Thymus (tissue), 11 donors: ENCODE results near the gene RCBTB2. TPM values are rescaled to one million over a fixed set of nuclear protein-coding genes. Genes with fewer than 3 reads are reported as not detected.

ENCODE experiments used
- DNase-seq, 9 donors: peaks; one replicate each; pipeline ENCODE4 v3.0.0-alpha.2; 2013; ENCODE audit warnings: low spot score in 9 of 9, low read depth in 6 of 9, missing footprints in 1 of 9
- H3K27ac ChIP-seq, 2 donors: one replicate each; pipeline ENCODE4 v1.5.1; 2013; ENCODE audit warnings: control low read depth in 1 of 2, low read depth in 1 of 2, low read length in 1 of 2, mild to moderate bottlenecking in 1 of 2, moderate library complexity in 1 of 2
- H3K27me3 ChIP-seq, 2 donors: one replicate each; pipeline ENCODE4 v1.5.1; 2013; ENCODE audit warnings: low read length in 1 of 2; ENCODE audit not compliant: control insufficient read depth in 2 of 2, insufficient read depth in 1 of 2
- H3K36me3 ChIP-seq, 2 donors: one replicate each; pipeline ENCODE4 v1.5.1; 2013; ENCODE audit warnings: low read length in 1 of 2, mild to moderate bottlenecking in 1 of 2, moderate library complexity in 1 of 2; ENCODE audit not compliant: control insufficient read depth in 2 of 2, insufficient read depth in 2 of 2
- H3K4me1 ChIP-seq, 2 donors: one replicate each; pipeline ENCODE4 v1.5.1; 2013; ENCODE audit warnings: low read length in 2 of 2; ENCODE audit not compliant: control insufficient read depth in 2 of 2, insufficient read depth in 2 of 2
- H3K4me3 ChIP-seq, 2 donors: one replicate each; pipeline ENCODE4 v1.5.1; 2013; ENCODE audit warnings: low read length in 2 of 2, control low read depth in 1 of 2, mild to moderate bottlenecking in 1 of 2
- H3K9me3 ChIP-seq, 2 donors: one replicate each; pipeline ENCODE4 v1.5.1; 2013; ENCODE audit warnings: low read length in 1 of 2, mild to moderate bottlenecking in 1 of 2; ENCODE audit not compliant: control insufficient read depth in 2 of 2, insufficient read depth in 1 of 2
- WGBS: extraction: QIAGEN DNeasy Blood & Tissue Kit; methylation state at CpG from one replicate; pipeline ENCODE4 v1.1.7; 2013; 5-methylcytosine and 5-hydroxymethylcytosine counted together
- polyA plus RNA-seq: library from polyadenylated mRNA; stranded (reverse); fragments of 200-250 nt; gene quantifications from one replicate; pipeline ENCODE4 v1.2.3, GENCODE V29; 2013
- total RNA-seq: library from RNA; stranded (reverse); fragments of 120-200 nt; gene quantifications from one replicate; pipeline ENCODE4 v1.2.4, GENCODE V29; 2013
- donor health status: healthy.

Gene RCBTB2
- total and polyA plus RNA-seq, 2 donors: 16.7 to 34.8 TPM

DNA sequence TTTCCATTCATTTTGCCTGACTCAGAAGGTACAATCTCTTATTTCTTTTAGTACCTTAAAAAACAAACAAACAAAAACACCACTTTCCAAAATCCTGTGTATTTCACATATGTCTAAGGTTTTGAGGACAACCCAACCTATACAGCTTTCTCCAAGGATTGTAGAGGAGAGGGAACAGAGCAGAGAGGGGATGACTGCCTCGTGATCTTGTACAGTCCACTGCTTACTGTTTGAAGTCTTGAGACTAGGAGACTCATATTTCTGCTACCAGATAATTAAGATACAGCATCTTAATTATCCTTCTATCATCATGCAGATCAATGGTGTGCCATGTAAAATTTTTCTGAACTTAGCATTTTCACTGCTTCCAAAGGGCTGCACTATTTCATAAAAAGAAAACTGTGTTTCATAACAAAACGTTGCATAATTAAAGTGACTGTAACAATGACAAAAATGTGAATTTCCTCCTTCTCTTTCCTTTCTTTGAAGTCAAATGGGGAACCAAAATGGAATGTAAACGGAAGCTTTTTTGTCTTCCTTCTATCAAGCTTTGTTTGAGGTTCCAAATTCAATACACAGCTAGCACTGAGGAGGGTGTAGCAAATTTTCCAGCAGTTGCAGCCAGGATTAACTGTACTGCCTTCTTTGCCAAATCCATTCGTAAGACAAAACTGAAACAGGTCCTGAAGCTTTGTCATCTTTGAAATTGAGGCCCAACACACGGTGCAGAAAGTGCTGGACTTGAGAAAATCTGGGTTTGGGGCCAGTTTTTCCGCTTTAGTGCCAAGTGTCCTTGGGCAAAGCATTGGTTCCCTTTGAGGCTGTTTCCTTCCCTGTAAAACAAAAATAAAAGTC, 34.9 kb upstream of the RCBTB2 start:
- Histone ChIP-seq H3K27ac (peak overlapping the region; percentile 44 to 54), H3K27me3 (no peaks in the 10 kb centered on the region), H3K4me1 (peaks cover 7 to 34% of the 10 kb centered on the region in 2 donors), H3K36me3 (no peaks in the 10 kb centered on the region), H3K9me3 (no peaks in the 10 kb centered on the region), H3K4me3 (no peak overlapping the region)
- no peak for DNase-seq
- 51% methylated on average over 6 of the region's 6 CpGs for WGBS

DNA sequence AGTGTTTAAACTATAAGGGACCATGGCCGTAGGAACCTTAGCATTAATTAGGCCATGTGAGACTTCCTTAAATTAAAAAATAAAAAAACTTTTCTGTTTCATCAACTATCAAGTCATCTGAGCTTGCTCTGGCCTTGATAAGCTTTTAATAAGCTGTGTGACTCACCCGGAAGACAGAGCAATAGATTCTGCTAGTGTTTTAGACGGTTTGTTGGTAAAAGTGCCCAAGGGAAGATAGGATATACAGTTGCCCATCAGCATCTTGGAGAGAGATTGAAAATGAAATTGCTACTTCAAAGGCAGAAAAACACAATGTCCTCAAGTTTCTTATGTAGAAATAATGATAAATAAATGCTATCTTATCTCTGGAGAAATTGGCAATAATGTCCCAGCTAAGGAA, 31.2 kb upstream of the RCBTB2 start:
- 96% methylated on average over 3 of the region's 3 CpGs for WGBS

DNA sequence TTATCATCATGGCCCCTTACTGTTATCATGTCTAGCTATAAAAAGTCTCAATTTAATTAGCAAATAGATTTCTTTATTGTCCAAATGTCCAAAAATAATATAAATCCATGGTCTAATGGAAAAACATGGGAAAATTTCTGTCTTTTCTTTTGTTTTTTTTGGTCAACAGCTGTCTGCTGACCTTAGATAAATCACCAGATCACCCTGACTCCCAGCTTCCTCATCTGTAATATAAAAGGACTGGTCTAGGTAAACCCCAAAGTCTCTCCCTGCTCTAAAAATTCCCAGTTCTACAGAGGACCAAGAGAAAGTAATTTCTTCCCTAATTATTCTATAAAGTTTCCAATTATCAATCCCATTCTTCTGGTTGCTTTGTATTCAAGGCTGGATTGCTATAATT, 30.7 kb upstream of the RCBTB2 start:
- H3K9me3 ChIP-seq: no peaks in the 10 kb centered on the region
- H3K36me3 ChIP-seq: no peaks in the 10 kb centered on the region
- no peak for DNase-seq
- H3K4me1 ChIP-seq: peaks cover 0 to 13% of the 10 kb centered on the region in 2 donors
- no peak overlapping the region for H3K4me3 ChIP-seq
- no peak overlapping the region for H3K27ac ChIP-seq
- no peaks in the 10 kb centered on the region for H3K27me3 ChIP-seq

More for the DNA sequence above, 31.2 kb upstream of the RCBTB2 start:
- no peaks in the 10 kb centered on the region for H3K27me3 ChIP-seq
- H3K4me1 ChIP-seq: peaks cover 0 to 17% of the 10 kb centered on the region in 2 donors
- H3K9me3 ChIP-seq: no peaks in the 10 kb centered on the region
- no peak overlapping the region for H3K4me3 ChIP-seq
- H3K36me3 ChIP-seq: no peaks in the 10 kb centered on the region
- no peak for DNase-seq
- H3K27ac ChIP-seq: no peak overlapping the region

DNA sequence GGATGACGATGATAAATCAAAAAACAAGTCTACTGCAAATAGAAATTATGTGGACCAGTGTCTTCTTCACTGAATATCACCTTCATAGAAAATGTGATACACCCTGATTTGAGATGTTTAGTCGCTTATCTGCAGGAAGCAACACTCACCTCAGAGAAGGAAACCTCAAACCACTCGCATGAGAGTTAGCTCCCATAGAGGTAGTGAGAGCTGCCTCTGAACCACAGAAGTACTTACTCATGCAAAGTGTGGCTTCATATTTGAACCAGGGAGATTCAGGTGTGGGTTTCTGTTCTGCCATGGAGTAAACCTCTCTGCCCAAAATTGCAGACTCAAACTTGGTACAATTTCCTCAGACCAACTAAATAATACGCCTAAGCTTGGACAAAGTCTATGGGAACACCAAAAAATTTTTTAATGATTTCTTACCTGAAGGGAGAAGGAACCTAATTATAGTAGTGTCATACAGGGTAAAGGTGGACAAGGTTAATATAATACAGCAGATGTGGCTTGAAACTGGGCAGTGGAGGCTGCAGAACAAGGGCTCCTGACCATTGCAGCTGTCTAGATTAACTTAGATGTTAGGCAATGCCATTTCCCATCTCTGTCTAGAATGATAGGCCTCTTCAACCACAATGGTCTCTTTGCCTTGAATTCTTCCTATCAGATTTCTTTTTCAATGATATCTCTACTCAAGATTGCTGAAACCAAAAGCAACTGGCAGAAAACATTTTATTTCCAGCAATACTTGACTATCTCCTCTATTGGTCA, 29.6 kb upstream of the RCBTB2 start:
- H3K9me3 ChIP-seq: no peaks in the 10 kb centered on the region
- no peaks in the 10 kb centered on the region for H3K36me3 ChIP-seq
- no peaks in the 10 kb centered on the region for H3K27me3 ChIP-seq
- 8% methylated on average over 4 of the region's 4 CpGs for WGBS
- peaks cover 0 to 10% of the 10 kb centered on the region in 2 donors for H3K4me1 ChIP-seq
- DNase-seq: peak; percentile 40 to 92 (median 72)
- H3K27ac ChIP-seq: peak overlapping the region in 1 of 2 donors; percentile 38
- no peak overlapping the region for H3K4me3 ChIP-seq

GRCh38 chr13:48561466-48562235, 28.8 kb upstream of the RCBTB2 start:
- Histone ChIP-seq H3K4me1 (peaks cover 0 to 10% of the 10 kb centered on the region in 2 donors), H3K36me3 (no peaks in the 10 kb centered on the region), H3K9me3 (no peaks in the 10 kb centered on the region), H3K4me3 (no peak overlapping the region), H3K27ac (peak overlapping the region in 1 of 2 donors; percentile 38), H3K27me3 (no peaks in the 10 kb centered on the region)
- no peak for DNase-seq
- WGBS: 3% methylated on average over 1 of the region's 1 CpG

DNA sequence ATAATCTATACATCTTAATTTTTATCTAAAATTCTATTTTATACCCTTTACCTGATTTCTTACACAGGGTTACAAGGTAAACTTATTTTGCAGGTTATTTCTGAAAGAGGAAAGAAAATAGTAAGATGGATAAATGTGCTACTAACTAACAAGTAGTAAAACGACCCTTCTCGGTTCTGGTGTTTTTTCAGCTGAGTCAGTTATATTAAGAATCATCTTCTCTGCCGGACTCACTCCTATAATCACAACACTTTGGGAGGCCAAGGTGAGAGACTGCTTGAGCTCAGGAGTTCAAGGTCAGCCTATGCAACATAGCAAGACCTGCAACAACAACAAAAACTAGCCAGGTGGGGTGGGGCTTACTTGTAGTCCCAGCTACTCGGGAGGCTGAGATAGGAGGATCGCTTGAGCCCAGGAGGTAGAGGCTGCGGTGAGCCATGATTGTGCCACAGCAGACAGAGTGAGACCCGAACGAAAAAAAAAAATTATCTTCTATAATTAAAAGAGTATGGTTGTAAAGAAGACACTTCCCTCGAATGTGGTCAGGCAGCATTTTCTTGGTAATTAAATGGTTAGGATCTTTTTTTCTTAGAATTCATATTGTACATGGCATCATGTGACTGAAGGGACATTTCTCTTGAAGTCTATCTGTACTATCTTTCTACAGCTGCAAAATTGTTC, 27.9 kb upstream of the RCBTB2 start:
- H3K9me3 ChIP-seq: no peaks in the 10 kb centered on the region
- peaks cover 0 to 10% of the 10 kb centered on the region in 2 donors for H3K4me1 ChIP-seq
- no peak overlapping the region for H3K4me3 ChIP-seq
- DNase-seq: no peak
- H3K27me3 ChIP-seq: no peaks in the 10 kb centered on the region
- no peaks in the 10 kb centered on the region for H3K36me3 ChIP-seq
- 69% methylated on average over 9 of the region's 9 CpGs for WGBS
- no peak overlapping the region for H3K27ac ChIP-seq

DNA sequence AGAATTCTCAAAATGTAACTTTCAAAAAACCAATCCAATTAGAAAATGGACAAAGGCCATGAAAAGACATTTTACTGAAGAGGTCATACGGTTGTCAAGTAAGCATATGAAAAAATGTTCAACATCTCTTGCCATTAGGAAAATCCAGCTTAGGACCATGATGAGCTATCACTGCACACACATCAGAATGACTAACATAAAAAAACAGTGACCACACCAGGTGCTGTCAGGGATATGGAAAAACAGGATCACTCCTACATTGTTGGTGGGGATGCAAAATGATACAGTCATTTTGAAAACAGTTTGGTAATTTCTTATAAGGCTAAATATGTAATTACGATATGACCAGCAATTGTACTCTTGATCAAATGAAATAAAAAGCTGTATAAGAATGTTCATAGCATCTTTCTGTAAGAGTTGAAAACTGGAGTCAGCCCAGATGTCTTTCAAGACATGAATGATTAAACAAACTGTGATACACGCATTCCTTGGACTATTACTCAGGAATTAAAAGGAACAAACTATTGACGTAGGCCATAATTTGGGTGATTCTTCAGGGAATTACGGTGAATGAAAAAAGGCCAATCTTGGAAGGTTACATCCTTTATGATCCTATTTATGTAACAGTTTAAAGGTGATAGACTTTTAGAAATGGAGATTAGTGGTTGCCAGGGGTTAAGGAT, 26.9 kb upstream of the RCBTB2 start:
- Histone ChIP-seq H3K4me1 (peaks cover 0 to 10% of the 10 kb centered on the region in 2 donors), H3K9me3 (no peaks in the 10 kb centered on the region), H3K27me3 (no peaks in the 10 kb centered on the region), H3K27ac (no peak overlapping the region), H3K36me3 (no peaks in the 10 kb centered on the region), H3K4me3 (no peak overlapping the region)
- DNase-seq: no peak
- WGBS: 88% methylated on average over 5 of the region's 5 CpGs

DNA sequence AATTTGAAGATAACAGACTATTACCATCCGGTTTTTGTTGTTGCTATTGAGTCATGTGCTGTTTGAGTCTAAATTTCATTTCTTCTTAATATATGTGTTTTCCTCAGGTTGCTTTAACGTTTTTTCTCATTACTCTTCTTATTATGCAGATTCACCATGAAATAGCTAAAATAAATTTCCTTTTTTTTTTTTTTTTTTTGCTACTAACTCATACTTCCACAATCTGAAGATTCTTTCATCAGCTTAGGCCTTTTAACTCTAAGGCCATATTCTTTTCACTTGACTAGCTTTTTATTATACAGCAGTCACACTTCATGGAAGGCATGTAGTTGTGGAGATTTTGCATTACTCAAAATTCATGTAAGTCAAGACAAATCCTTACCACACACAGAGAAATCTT, 23.9 kb upstream of the RCBTB2 start:
- Histone ChIP-seq H3K4me3 (no peak overlapping the region), H3K27ac (no peak overlapping the region), H3K4me1 (peaks cover 0 to 2% of the 10 kb centered on the region in 2 donors), H3K27me3 (no peaks in the 10 kb centered on the region), H3K36me3 (no peaks in the 10 kb centered on the region), H3K9me3 (peaks cover under 1 to 2% of the 10 kb centered on the region in 2 donors)
- WGBS: 88% methylated on average over 2 of the region's 2 CpGs
- no peak for DNase-seq
